Activated naive CD4-positive, alpha-beta T cell treated with anti-CD3 and anti-CD28 coated beads, Interleukin-2, amount 50 U/mL, for 24 hours (primary cell): ENCODE results near the gene HILPDA.

ENCODE experiments used
- H3K27ac Mint-ChIP-seq: one replicate; pipeline ENCODE4 v1.8.0; 2021; ENCODE audit warnings: mild to moderate bottlenecking, mixed read lengths
- H3K27me3 Mint-ChIP-seq: one replicate; pipeline ENCODE4 v1.8.0; 2021; ENCODE audit warnings: mixed read lengths
- H3K36me3 Mint-ChIP-seq: one replicate; pipeline ENCODE4 v1.8.0; 2021; ENCODE audit warnings: mixed read lengths
- H3K4me1 Mint-ChIP-seq: one replicate; pipeline ENCODE4 v1.8.0; 2021; ENCODE audit warnings: mixed read lengths
- H3K4me3 Mint-ChIP-seq: one replicate; pipeline ENCODE4 v1.8.0; 2021; ENCODE audit warnings: mild to moderate bottlenecking, mixed read lengths
- H3K9me3 Mint-ChIP-seq: one replicate; pipeline ENCODE4 v1.8.0; 2021; ENCODE audit warnings: mixed read lengths

The HILPDA gene

DNA sequence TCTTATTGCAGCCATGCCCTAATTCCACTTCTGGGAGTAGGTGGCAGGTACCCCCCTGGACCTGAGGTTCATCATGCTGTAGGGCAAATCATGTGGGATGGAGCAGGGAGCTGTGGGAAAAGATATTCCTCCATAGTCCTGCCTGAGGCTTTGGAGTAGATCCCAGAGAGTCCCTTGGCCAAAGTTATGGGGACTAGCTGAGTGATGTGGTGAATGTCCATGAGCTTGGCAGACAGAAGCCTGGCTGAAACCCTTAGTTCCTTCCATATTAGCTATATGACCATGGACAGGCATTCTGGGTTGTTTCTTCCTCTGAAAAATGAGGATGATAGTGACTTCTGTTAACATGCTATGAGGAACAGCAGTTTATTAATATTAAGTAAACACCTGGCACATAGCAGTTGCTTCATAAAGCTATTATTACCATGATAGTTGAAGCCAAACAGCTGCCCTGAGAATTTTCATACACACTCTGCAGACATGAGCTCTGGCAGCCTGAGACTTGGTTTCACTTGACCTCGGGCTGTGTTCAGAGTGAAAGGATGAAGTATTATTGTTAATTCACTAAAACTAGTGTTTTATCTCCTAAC lies 30.9 kb upstream of the HILPDA start:
- Mint-ChIP-seq H3K27ac (no peak overlapping the region), H3K36me3 (no peaks in the 10 kb centered on the region), H3K27me3 (no peaks in the 10 kb centered on the region), H3K9me3 (no peaks in the 10 kb centered on the region), H3K4me3 (no peak overlapping the region), H3K4me1 (peaks cover 3% of the 10 kb centered on the region)

DNA sequence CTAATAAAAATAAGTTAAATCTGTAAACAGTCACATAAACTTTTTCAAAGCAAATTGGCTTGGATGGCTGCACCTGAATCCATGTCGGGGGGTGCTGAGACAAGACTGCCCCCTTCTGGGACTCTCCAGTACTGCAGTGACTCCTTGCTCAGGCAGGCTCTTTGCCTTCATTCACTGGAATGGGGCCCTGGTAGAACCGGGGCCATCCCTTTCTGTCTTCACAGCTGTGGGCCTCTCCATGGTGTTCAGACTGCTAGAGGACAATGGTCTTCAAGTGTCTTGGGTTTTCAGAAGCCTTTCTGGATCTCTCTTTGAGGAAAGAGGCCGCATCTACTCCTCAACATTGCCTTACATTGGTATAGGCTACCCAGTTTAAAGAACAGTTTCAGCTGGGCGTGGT lies 29.8 kb upstream of the HILPDA start:
- Mint-ChIP-seq H3K9me3 (no peaks in the 10 kb centered on the region), H3K27me3 (no peaks in the 10 kb centered on the region), H3K27ac (no peak overlapping the region), H3K4me1 (peaks cover 3% of the 10 kb centered on the region), H3K4me3 (no peak overlapping the region), H3K36me3 (no peaks in the 10 kb centered on the region)

GRCh38 chr7:128427289-128427891 lies 28.3 kb upstream of the HILPDA start:
- no peaks in the 10 kb centered on the region for H3K27me3 Mint-ChIP-seq
- H3K4me3 Mint-ChIP-seq = no peak overlapping the region
- peaks cover 3% of the 10 kb centered on the region for H3K4me1 Mint-ChIP-seq
- H3K27ac Mint-ChIP-seq = no peak overlapping the region
- no peaks in the 10 kb centered on the region for H3K9me3 Mint-ChIP-seq
- no peaks in the 10 kb centered on the region for H3K36me3 Mint-ChIP-seq

DNA sequence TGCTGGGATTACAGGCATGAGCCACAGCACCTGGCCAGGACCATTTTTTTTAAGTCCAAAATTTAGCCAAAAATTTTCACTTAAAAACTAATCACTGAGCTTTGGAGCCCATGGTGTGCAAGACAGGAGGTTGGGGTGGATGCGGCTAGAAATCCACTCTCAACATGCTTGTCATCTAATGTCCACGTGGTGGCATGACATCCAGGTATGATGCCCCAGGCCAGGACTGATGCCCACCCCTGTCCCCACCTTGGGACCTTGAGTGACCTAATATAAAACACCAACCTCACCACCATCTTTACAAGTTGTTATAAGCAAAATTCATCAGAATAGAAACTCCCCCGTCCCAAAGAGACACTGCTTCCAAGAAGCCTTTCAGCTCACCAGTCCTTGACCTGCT lies 25.5 kb upstream of the HILPDA start:
- no peak overlapping the region for H3K27ac Mint-ChIP-seq
- no peak overlapping the region for H3K4me3 Mint-ChIP-seq
- no peaks in the 10 kb centered on the region for H3K9me3 Mint-ChIP-seq
- H3K4me1 Mint-ChIP-seq = no peaks in the 10 kb centered on the region
- no peaks in the 10 kb centered on the region for H3K36me3 Mint-ChIP-seq
- peaks cover 1% of the 10 kb centered on the region for H3K27me3 Mint-ChIP-seq

DNA sequence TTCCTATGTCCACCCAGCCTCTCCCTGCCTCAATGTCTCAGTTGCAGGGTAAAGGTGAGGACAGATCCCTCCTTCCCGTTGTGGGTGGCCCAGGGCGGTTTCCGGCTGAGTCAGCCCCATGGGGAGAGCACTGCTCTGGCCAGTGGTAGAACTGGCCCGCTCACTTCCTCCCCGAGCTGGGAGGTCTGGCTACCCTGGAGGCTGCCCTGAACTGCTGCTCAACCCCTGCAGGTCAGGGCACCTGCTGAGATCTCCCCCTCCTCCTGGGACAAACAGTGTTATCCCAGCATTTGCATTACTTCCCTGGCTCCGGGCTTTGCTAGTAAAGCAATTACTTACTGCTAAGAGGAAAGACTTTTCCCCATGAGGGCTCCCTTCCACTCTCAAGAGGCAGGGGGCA lies 24.5 kb upstream of the HILPDA start:
- no peaks in the 10 kb centered on the region for H3K36me3 Mint-ChIP-seq
- H3K27me3 Mint-ChIP-seq = peaks cover 1% of the 10 kb centered on the region
- H3K27ac Mint-ChIP-seq = no peak overlapping the region
- no peak overlapping the region for H3K4me3 Mint-ChIP-seq
- no peaks in the 10 kb centered on the region for H3K4me1 Mint-ChIP-seq
- no peaks in the 10 kb centered on the region for H3K9me3 Mint-ChIP-seq

DNA sequence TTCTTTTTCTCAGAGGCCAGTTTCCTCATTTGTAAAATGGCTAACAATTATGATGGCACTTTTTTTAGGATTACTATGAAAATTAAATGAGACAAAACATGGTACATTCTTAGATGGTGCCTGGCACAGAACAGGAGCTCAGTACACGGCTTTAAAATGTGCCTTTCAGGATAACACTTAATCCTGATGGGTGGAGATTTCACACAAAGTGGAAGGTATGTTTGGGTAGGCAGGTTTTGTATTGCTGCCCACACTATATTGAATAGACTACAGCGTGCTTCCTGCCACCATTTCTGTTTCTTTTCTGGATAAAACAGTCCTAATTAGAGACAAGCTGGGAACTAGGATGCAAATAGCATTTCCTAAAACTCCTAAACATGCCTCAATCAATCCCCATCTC lies 23.9 kb upstream of the HILPDA start:
- Mint-ChIP-seq H3K9me3 (no peaks in the 10 kb centered on the region), H3K27ac (no peak overlapping the region), H3K4me3 (no peak overlapping the region), H3K4me1 (no peaks in the 10 kb centered on the region), H3K27me3 (peaks cover 1% of the 10 kb centered on the region), H3K36me3 (no peaks in the 10 kb centered on the region)

DNA sequence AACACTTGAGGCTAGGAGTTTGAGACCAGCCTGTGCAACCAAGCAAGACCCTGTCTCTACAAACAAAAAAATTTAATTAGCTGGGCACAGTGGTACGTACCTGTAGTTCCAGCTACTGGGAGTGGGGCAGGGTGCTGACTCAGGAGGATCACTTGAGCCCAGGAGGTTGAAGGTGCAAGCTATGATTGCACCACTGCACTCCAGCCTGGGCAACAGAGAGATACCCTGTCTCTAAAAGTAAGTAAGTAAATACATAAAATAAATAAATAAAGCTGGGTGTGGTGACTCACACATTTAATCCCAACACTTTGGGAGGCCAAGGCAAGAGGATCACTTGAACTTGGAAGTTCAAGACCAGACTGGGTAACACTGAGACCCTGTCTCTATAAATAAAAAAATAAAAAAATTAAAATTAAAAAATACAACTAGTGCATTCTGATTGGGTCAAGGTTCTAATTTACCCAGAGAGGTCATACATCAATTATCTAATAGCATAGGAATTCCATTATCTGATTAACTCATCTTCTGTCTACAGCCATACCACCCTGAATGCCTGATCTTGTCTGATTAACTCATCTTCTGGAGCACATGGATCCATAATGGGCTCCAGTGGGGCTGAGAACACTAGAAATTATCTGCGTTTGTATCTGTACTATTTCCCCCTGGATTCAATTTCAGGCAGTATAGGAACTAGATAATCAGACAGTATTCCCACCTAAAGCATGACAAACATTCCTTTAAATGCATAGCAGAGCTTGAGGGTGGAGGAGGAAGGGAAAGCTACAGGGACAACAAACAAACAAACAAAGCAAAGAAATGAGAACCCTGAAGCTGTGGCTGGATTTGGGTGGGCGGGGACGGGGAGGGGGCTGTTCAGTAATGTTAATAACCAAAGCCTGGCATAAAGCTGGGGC lies 21.0 kb upstream of the HILPDA start:
- no peak overlapping the region for H3K4me3 Mint-ChIP-seq
- no peak overlapping the region for H3K27ac Mint-ChIP-seq
- H3K36me3 Mint-ChIP-seq = no peaks in the 10 kb centered on the region
- H3K4me1 Mint-ChIP-seq = no peaks in the 10 kb centered on the region
- H3K9me3 Mint-ChIP-seq = no peaks in the 10 kb centered on the region
- H3K27me3 Mint-ChIP-seq = peaks cover 1% of the 10 kb centered on the region

DNA sequence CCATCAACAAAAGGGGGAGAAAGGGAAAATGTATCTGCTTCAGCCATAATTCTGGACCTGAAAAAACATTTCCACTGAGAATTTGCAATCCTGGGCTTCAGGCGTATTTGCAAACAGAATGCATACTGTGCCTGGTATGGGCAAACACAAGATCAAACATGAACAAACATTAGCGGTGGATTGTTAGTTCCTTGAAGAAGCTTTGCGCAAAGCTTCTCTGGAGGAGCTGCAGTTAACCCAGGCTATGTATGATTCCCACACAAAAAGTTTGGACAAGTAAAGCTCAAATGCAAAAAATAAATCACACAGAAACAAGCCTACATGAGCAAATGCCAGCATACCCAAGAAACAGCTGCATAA lies 20.4 kb upstream of the HILPDA start:
- Mint-ChIP-seq H3K4me3 (no peak overlapping the region), H3K9me3 (no peaks in the 10 kb centered on the region), H3K27me3 (peaks cover 1% of the 10 kb centered on the region), H3K36me3 (no peaks in the 10 kb centered on the region), H3K4me1 (no peaks in the 10 kb centered on the region), H3K27ac (no peak overlapping the region)

DNA sequence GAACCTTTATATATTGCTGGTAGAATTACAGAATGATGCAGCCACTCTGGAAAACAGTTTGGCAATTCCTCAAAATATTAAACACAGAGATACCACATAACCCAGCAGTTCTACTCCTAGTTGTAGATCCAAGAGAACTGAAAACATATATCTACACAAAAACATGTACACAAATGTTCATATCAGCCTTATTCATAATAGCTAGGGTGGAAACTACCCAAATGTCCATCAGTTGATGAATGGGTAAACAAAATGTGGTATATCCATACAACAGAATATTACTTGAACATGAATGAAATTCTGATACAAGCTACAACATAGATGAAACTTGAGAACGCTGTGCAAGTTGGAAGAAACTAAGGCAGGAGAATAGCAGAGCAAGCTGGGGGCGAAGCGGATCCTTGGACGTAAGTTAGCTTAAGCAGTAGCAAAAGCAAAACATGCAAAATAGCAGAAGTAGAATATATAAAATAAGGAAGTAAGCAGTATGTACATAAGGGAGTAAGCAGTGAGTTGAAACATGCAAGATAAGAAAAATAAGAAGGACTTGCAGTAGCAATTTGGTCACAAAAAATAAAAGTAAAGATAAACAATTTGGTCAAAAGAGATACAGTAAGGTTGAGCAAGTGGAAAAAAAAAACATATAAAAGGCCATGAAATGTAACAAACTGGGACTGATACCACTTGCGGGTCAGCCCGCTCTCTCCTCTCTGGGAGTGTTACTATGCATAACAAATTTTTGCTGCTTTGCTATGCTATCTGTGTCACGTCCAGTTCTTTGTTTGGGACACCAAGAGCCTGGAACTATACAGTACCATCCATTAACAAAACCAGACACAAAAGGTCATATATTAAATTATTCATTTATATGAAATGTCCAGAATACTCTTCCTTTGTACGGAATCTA lies 18.0 kb upstream of the HILPDA start:
- Mint-ChIP-seq H3K36me3 (no peaks in the 10 kb centered on the region), H3K27ac (no peak overlapping the region), H3K27me3 (peaks cover 1% of the 10 kb centered on the region), H3K9me3 (no peaks in the 10 kb centered on the region), H3K4me3 (no peak overlapping the region), H3K4me1 (no peaks in the 10 kb centered on the region)

DNA sequence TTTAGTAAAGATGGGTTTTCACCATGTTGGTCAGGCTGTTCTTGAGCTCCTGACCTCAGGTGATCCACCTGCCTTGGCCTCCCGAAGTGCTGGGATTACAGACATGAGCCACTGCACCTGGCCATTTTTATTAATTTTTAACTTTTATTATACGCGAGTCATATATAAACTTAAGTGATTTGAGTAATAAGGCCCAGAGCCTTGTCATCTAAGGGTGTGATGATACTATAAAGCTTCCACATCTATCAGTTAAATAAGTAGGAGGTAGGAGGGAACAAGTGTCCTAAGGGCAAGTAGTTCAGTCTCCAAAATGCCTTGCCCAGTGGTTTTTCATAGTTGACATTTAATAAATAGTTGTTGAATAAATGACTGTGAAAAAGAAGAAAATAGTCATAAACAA lies 13.3 kb upstream of the HILPDA start:
- no peaks in the 10 kb centered on the region for H3K27me3 Mint-ChIP-seq
- no peaks in the 10 kb centered on the region for H3K36me3 Mint-ChIP-seq
- no peaks in the 10 kb centered on the region for H3K9me3 Mint-ChIP-seq
- no peak overlapping the region for H3K27ac Mint-ChIP-seq
- no peak overlapping the region for H3K4me3 Mint-ChIP-seq
- H3K4me1 Mint-ChIP-seq = no peaks in the 10 kb centered on the region

- Mint-ChIP-seq H3K4me3 (no peak overlapping the region), H3K4me1 (no peaks in the 10 kb centered on the region), H3K27ac (no peak overlapping the region), H3K27me3 (no peaks in the 10 kb centered on the region), H3K9me3 (no peaks in the 10 kb centered on the region), H3K36me3 (no peaks in the 10 kb centered on the region)
These were observed 11.7 kb upstream of the HILPDA start for GRCh38 chr7:128443831-128444600.

GRCh38 chr7:128446306-128446705 lies 9.4 kb upstream of the HILPDA start:
- Mint-ChIP-seq H3K27me3 (no peaks in the 10 kb centered on the region), H3K4me1 (peaks cover 6% of the 10 kb centered on the region), H3K36me3 (no peaks in the 10 kb centered on the region), H3K4me3 (no peak overlapping the region), H3K27ac (no peak overlapping the region), H3K9me3 (no peaks in the 10 kb centered on the region)

DNA sequence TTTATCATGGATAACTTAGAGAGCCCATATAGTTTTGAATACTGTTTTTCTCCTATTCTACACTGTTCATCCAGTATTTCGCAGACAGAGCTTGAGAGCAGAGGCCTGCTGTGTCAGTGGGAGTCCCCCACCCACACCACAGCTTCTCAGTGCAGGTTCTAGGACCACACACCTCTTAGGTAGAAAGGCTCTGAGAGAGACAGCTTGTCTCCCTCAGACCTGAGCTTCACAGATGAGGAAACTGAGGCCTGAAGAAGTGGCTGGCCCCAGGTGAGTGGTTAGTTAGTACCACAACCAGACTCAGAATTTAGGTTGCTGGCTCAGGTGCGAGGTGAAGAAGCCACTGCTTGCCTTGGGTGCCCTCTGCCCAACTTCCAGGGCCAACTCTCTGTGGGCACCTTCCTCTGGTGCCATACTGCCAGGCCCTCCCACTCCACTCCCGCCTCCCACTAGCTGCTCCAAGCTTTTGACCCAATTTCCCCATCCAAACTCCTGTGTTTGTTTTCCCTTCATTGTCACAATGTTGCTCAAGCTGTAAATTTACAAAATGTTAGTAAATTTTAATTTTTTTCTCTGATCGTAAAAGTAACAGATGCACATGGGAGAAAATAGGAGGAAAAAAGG lies 7.6 kb upstream of the HILPDA start:
- H3K27ac Mint-ChIP-seq = peak overlapping the region; percentile 46
- no peaks in the 10 kb centered on the region for H3K36me3 Mint-ChIP-seq
- H3K9me3 Mint-ChIP-seq = no peaks in the 10 kb centered on the region
- peaks cover 7% of the 10 kb centered on the region for H3K27me3 Mint-ChIP-seq
- no peak overlapping the region for H3K4me3 Mint-ChIP-seq
- peaks cover 17% of the 10 kb centered on the region for H3K4me1 Mint-ChIP-seq

DNA sequence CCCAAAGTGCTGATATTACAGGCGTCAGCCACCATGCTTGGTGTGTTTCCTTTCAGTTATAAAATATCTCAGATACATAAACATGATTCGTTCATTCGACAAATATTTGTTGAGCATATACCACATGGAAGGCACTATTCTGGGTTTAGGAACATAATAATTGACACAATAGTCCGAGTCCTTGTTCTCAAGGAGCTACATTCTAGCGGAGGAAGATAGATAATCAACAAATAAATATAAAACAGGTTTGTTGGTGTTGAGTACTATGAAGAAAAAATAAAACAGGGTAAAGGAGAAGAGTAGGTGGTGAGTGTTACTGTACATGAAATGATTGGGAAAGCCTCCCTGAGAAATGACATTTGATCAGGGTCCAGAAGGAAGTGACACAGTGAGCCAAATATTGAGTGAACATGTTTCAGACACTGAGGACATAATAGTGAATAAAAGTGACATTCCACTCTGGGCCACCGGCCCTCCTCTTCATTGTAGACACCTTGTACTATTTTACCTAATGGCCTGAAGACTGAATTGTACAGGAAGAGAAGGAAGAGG lies 6.9 kb upstream of the HILPDA start:
- H3K4me1 Mint-ChIP-seq = peaks cover 17% of the 10 kb centered on the region
- H3K9me3 Mint-ChIP-seq = no peaks in the 10 kb centered on the region
- no peak overlapping the region for H3K27ac Mint-ChIP-seq
- no peak overlapping the region for H3K4me3 Mint-ChIP-seq
- H3K27me3 Mint-ChIP-seq = peaks cover 7% of the 10 kb centered on the region
- H3K36me3 Mint-ChIP-seq = no peaks in the 10 kb centered on the region
